NOMO-1 (cell line): ENCODE results near the gene CCDC74A.
"Not testable (repeated sequence)": the region's sequence is repeated elsewhere in the genome, so short reads cannot be mapped to it uniquely, and the experiment has no call there.

Experiments used
- DNase-seq, 2 experiments: peaks; one replicate each; lab custom pipeline; 2025; ENCODE audit not compliant: unreplicated experiment in 2 of 2; lab: John Stamatoyannopoulos, UW

The CCDC74A gene

GRCh38 chr2:131498321-131498973, 29.2 kb upstream of the CCDC74A start:
- not testable (repeated sequence) for DNase-seq

GRCh38 chr2:131503587-131503986, 24.1 kb upstream of the CCDC74A start:
- DNase-seq = not testable (repeated sequence)

GRCh38 chr2:131504082-131504750, 23.5 kb upstream of the CCDC74A start:
- DNase-seq = not testable (repeated sequence)

GRCh38 chr2:131509615-131510014, 18.1 kb upstream of the CCDC74A start:
- no peak for DNase-seq

GRCh38 chr2:131511291-131511968, 16.3 kb upstream of the CCDC74A start:
- DNase-seq = not testable (repeated sequence)

GRCh38 chr2:131511969-131512870, 15.5 kb upstream of the CCDC74A start:
- not testable (repeated sequence) for DNase-seq

GRCh38 chr2:131514408-131515166, 13.1 kb upstream of the CCDC74A start:
- DNase-seq = not testable (repeated sequence)

GRCh38 chr2:131515235-131515634, 12.5 kb upstream of the CCDC74A start:
- not testable (repeated sequence) for DNase-seq

- no peak for DNase-seq
Measured at GRCh38 chr2:131516011-131516410, 11.7 kb upstream of the CCDC74A start.

GRCh38 chr2:131516621-131517020, 11.1 kb upstream of the CCDC74A start:
- DNase-seq = not testable (repeated sequence)

GRCh38 chr2:131517106-131517831, 10.4 kb upstream of the CCDC74A start:
- DNase-seq = no peak

GRCh38 chr2:131517856-131518255, 9.8 kb upstream of the CCDC74A start:
- not testable (repeated sequence) for DNase-seq

GRCh38 chr2:131518531-131518930, 9.2 kb upstream of the CCDC74A start:
- not testable (repeated sequence) for DNase-seq

GRCh38 chr2:131519466-131519865, 8.2 kb upstream of the CCDC74A start:
- no peak for DNase-seq

GRCh38 chr2:131519871-131520470, 7.7 kb upstream of the CCDC74A start:
- DNase-seq = not testable (repeated sequence)

- DNase-seq = no peak
Measured at GRCh38 chr2:131520526-131520925, 7.2 kb upstream of the CCDC74A start.

GRCh38 chr2:131521524-131521923, 6.2 kb upstream of the CCDC74A start:
- DNase-seq = not testable (repeated sequence)

GRCh38 chr2:131521961-131522781, 5.5 kb upstream of the CCDC74A start:
- DNase-seq = no peak
